ENCODE data around the gene FOXRED1. TPM values are rescaled to one million over a fixed set of nuclear protein-coding genes. Genes with fewer than 3 reads are reported as not detected.
"Not testable (repeated sequence)": the region's sequence is repeated elsewhere in the genome, so short reads cannot be mapped to it uniquely, and the experiment has no call there.

Gene FOXRED1
- total RNA-seq, 1 donor from 2014 or later: 27.7 TPM

GRCh38 chr11:126253265-126253664 is 15.7 kb upstream of the FOXRED1 start:
- H3K36me3 ChIP-seq: peaks cover 69% of the 10 kb centered on the region
- TF ChIP-seq CTCF (IDR thresholded peaks at IDR 0.05; ENCODE audit: borderline replicate concordance): no peak
- no peaks in the 10 kb centered on the region for H3K27me3 ChIP-seq (ENCODE audit: low read depth)
- no peak overlapping the region for H3K4me3 ChIP-seq
- H3K9me3 ChIP-seq (replicated peaks): no peaks in the 10 kb centered on the region
- intact Hi-C loops (cut with micrococcal nuclease): no loop called here
- DNase-seq: no peak
- peaks cover 8% of the 10 kb centered on the region for H3K4me1 ChIP-seq
- H3K27ac ChIP-seq (replicated peaks): no peak overlapping the region

GRCh38 chr11:126254819-126255218 is 14.1 kb upstream of the FOXRED1 start:
- peaks cover 8% of the 10 kb centered on the region for H3K4me1 ChIP-seq
- intact Hi-C loops (cut with micrococcal nuclease): no loop called here
- H3K27ac ChIP-seq (replicated peaks): no peak overlapping the region
- TF ChIP-seq CTCF (IDR thresholded peaks at IDR 0.05; ENCODE audit: borderline replicate concordance): no peak
- no peaks in the 10 kb centered on the region for H3K9me3 ChIP-seq (replicated peaks)
- no peaks in the 10 kb centered on the region for H3K27me3 ChIP-seq (ENCODE audit: low read depth)
- H3K36me3 ChIP-seq: peaks cover 59% of the 10 kb centered on the region
- DNase-seq: no peak
- H3K4me3 ChIP-seq: no peak overlapping the region

GRCh38 chr11:126255507-126255906 is 13.4 kb upstream of the FOXRED1 start:
- H3K4me3 ChIP-seq; H3K27me3 ChIP-seq (ENCODE audit: low read depth); H3K9me3 ChIP-seq (replicated peaks); H3K27ac ChIP-seq (replicated peaks); intact Hi-C loops (cut with micrococcal nuclease); DNase-seq; H3K4me1 ChIP-seq: not testable (repeated sequence)
- H3K36me3 ChIP-seq: peaks cover 57% of the 10 kb centered on the region

- intact Hi-C loops (cut with micrococcal nuclease): no loop called here
Measured at GRCh38 chr11:126256216-126256615, 12.7 kb upstream of the FOXRED1 start.

GRCh38 chr11:126257144-126257543 is 11.8 kb upstream of the FOXRED1 start:
- peaks cover 57% of the 10 kb centered on the region for H3K36me3 ChIP-seq
- intact Hi-C loops (cut with micrococcal nuclease): no loop called here
- H3K4me1 ChIP-seq: peaks cover 14% of the 10 kb centered on the region
- no peaks in the 10 kb centered on the region for H3K27me3 ChIP-seq (ENCODE audit: low read depth)
- no peak for TF ChIP-seq CTCF (IDR thresholded peaks at IDR 0.05; ENCODE audit: borderline replicate concordance)
- no peak for DNase-seq
- no peak overlapping the region for H3K4me3 ChIP-seq
- no peaks in the 10 kb centered on the region for H3K9me3 ChIP-seq (replicated peaks)
- H3K27ac ChIP-seq (replicated peaks): no peak overlapping the region

More at GRCh38 chr11:126256216-126256615, 12.7 kb upstream of the FOXRED1 start:
- peaks cover 55% of the 10 kb centered on the region for H3K36me3 ChIP-seq
- DNase-seq: no peak
- no peaks in the 10 kb centered on the region for H3K27me3 ChIP-seq (ENCODE audit: low read depth)
- no peaks in the 10 kb centered on the region for H3K9me3 ChIP-seq (replicated peaks)
- peaks cover 14% of the 10 kb centered on the region for H3K4me1 ChIP-seq
- TF ChIP-seq CTCF (IDR thresholded peaks at IDR 0.05; ENCODE audit: borderline replicate concordance): no peak
- H3K4me3 ChIP-seq: no peak overlapping the region
- no peak overlapping the region for H3K27ac ChIP-seq (replicated peaks)

GRCh38 chr11:126257764-126258163 is 11.2 kb upstream of the FOXRED1 start:
- Histone ChIP-seq H3K27ac (replicated peaks) (no peak overlapping the region), H3K27me3 (ENCODE audit: low read depth) (no peaks in the 10 kb centered on the region), H3K9me3 (replicated peaks) (no peaks in the 10 kb centered on the region), H3K36me3 (peaks cover 64% of the 10 kb centered on the region), H3K4me3 (no peak overlapping the region), H3K4me1 (peaks cover 14% of the 10 kb centered on the region)
- intact Hi-C loops (cut with micrococcal nuclease): no loop called here
- TF ChIP-seq CTCF (IDR thresholded peaks at IDR 0.05; ENCODE audit: borderline replicate concordance): no peak
- DNase-seq: no peak
